Chondrocyte (in vitro differentiated cells): ENCODE measurements around the gene RBMX. TPM values are rescaled to one million over a fixed set of nuclear protein-coding genes. Genes with fewer than 3 reads are reported as not detected.
"Not testable (repeated sequence)": the region's sequence is repeated elsewhere in the genome, so short reads cannot be mapped to it uniquely, and the experiment has no call there.

Experiments
- DNase-seq: peaks from one replicate; pipeline ENCODE4 v3.0.0; 2021; ENCODE audit warnings: mixed read lengths, low spot score
- H3K27ac Mint-ChIP-seq: one replicate; pipeline ENCODE4 v1.8.0; 2021; ENCODE audit warnings: mild to moderate bottlenecking, moderate library complexity, mixed read lengths; ENCODE audit not compliant: unreplicated experiment
- H3K27me3 Mint-ChIP-seq: 2 replicates; pipeline ENCODE4 v1.8.0; 2021; ENCODE audit warnings: low read depth, mixed read lengths
- H3K36me3 Mint-ChIP-seq: 2 replicates; pipeline ENCODE4 v1.8.0; 2021; ENCODE audit warnings: low read depth, mixed read lengths
- H3K4me1 Mint-ChIP-seq: 2 replicates; pipeline ENCODE4 v1.8.0; 2021; ENCODE audit warnings: low read depth, mild to moderate bottlenecking, mixed read lengths
- H3K4me3 Mint-ChIP-seq: one replicate; pipeline ENCODE4 v1.8.0; 2021; ENCODE audit warnings: mild to moderate bottlenecking, moderate library complexity, mixed read lengths; ENCODE audit not compliant: unreplicated experiment
- H3K9me3 Mint-ChIP-seq: 2 replicates; pipeline ENCODE4 v1.8.0; 2021; ENCODE audit warnings: low read depth, mixed read lengths
- total RNA-seq: library from RNA; stranded (reverse); gene quantifications from 3 replicates; pipeline ENCODE4 v1.2.1, GENCODE V29; 2021
- TF ChIP-seq, protein P1 (sequence below): fragments of 200-600 bp; sonication (generic); IDR thresholded peaks from 2 replicates; pipeline ENCODE4 v1.5.0; 2021; ENCODE audit warnings: antibody characterized with exemption, mild to moderate bottlenecking, moderate library complexity

RBMX gene
- total RNA-seq, 1 donor from 2014 or later: 111 TPM

DNA sequence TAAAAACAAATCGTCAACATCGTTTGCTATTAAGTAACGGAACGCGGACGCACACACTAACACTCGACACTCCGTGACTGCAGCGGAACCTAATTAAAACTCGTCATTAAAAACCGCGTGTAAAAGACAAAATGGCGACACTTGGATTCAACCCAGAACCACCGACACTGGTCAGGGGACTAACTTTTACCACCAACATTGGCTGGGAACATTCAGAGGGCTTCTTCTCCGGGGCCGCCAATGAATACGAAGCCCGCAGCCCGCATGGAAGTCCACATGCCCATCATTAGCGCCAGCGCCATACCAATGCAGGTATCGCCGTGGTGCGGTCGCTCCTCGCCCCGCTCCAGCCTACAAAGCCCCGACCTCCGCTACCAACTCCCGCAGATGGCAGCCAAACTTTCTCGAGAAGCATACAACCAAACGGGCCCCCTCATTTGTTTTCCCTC is 498 bp downstream of the RBMX start:
- peak overlapping the region; percentile 90 for H3K4me3 Mint-ChIP-seq
- H3K4me1 Mint-ChIP-seq: peaks cover 17% of the 10 kb centered on the region
- no peak for DNase-seq
- H3K9me3 Mint-ChIP-seq: no peaks in the 10 kb centered on the region
- no peaks in the 10 kb centered on the region for H3K27me3 Mint-ChIP-seq
- peaks cover 5% of the 10 kb centered on the region for H3K36me3 Mint-ChIP-seq
- TF ChIP-seq, protein P1, sequence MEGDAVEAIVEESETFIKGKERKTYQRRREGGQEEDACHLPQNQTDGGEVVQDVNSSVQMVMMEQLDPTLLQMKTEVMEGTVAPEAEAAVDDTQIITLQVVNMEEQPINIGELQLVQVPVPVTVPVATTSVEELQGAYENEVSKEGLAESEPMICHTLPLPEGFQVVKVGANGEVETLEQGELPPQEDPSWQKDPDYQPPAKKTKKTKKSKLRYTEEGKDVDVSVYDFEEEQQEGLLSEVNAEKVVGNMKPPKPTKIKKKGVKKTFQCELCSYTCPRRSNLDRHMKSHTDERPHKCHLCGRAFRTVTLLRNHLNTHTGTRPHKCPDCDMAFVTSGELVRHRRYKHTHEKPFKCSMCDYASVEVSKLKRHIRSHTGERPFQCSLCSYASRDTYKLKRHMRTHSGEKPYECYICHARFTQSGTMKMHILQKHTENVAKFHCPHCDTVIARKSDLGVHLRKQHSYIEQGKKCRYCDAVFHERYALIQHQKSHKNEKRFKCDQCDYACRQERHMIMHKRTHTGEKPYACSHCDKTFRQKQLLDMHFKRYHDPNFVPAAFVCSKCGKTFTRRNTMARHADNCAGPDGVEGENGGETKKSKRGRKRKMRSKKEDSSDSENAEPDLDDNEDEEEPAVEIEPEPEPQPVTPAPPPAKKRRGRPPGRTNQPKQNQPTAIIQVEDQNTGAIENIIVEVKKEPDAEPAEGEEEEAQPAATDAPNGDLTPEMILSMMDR: no peak
- peak overlapping the region; percentile 94 for H3K27ac Mint-ChIP-seq

DNA sequence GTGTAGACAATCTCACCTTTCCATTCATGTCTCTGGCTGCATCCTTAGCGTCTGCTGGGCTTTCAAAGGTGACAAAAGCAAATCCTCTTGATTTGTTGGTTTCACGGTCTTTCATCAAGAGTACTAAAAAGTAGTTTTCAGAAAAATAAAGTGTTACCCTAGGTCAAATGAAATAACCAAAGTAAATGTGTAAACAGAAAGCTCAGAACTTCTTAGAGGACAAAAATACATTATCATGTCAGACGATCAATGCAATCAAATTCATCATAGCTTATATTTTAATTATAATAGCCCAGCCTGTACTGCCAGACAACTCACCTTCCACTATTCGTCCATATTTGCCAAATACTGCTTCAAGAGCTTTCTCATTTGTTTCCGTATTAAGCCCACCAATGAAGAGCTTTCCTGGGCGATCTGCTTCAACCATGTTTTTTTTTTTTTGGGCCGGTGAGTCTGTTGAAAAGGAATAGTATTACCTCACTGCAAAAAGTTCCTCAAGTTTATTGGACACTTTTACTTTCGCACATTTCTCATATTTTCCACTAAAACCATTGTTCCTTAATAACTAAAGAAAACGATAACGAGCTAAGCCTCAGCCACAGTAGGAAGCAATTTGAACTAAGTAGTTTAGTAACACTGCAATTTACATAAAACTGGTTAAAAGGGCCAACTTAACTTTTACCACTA is 1.4 kb downstream of the RBMX start:
- H3K27ac Mint-ChIP-seq: peak overlapping the region; percentile 94
- peak overlapping the region; percentile 90 for H3K4me3 Mint-ChIP-seq
- TF ChIP-seq, protein P1: no peak
- peaks cover 7% of the 10 kb centered on the region for H3K36me3 Mint-ChIP-seq
- H3K9me3 Mint-ChIP-seq: no peaks in the 10 kb centered on the region
- no peak for DNase-seq
- H3K27me3 Mint-ChIP-seq: no peaks in the 10 kb centered on the region
- peaks cover 17% of the 10 kb centered on the region for H3K4me1 Mint-ChIP-seq

DNA sequence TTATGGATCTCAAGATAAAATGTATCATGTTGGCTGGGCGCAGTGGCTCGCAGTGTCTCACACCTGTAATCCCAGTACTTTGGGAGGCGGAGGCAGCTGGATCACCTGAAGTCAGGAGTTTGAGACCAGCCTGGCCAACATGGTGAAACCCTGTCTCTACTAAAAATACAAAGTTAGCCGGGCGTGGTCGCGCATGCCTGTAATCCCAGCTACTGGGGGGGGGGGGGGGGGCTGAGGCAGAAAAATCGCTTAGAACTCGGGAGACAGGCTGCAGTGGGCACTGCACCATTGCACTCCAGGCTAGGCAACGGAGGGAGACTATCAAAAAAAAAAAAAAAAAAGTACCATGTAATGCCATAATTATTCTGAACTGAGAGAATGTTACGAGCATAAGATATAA is 2.1 kb downstream of the RBMX start:
- TF ChIP-seq, protein P1: no peak
- peaks cover 17% of the 10 kb centered on the region for H3K4me1 Mint-ChIP-seq
- H3K27ac Mint-ChIP-seq: peak overlapping the region; percentile 27
- no peaks in the 10 kb centered on the region for H3K9me3 Mint-ChIP-seq
- no peaks in the 10 kb centered on the region for H3K27me3 Mint-ChIP-seq
- H3K4me3 Mint-ChIP-seq: peak overlapping the region; percentile 90
- peaks cover 9% of the 10 kb centered on the region for H3K36me3 Mint-ChIP-seq
- DNase-seq: no peak

DNA sequence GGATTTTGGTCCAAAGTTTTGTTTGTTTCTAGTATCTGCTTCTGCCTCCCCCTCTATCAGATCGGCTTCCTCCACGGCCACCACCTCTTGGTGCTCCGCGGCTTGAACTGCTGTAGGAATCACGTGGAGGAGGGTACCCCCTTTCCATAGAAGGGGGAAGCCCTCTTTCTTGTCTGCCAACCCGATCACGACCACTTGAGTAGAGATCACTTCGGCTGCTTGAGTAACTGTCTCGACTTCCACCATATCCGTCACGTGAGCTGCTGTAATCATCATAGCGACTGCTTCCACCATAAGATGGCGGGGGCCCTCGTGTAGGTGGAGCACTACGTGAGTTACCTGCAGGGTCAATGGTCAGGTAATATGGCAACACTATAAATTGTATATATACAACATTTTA is 6.4 kb downstream of the RBMX start:
- H3K9me3 Mint-ChIP-seq, H3K4me3 Mint-ChIP-seq, DNase-seq, H3K27me3 Mint-ChIP-seq, H3K27ac Mint-ChIP-seq: not testable (repeated sequence)
- Mint-ChIP-seq H3K4me1 (peaks cover 11% of the 10 kb centered on the region), H3K36me3 (peaks cover 23% of the 10 kb centered on the region)

DNA sequence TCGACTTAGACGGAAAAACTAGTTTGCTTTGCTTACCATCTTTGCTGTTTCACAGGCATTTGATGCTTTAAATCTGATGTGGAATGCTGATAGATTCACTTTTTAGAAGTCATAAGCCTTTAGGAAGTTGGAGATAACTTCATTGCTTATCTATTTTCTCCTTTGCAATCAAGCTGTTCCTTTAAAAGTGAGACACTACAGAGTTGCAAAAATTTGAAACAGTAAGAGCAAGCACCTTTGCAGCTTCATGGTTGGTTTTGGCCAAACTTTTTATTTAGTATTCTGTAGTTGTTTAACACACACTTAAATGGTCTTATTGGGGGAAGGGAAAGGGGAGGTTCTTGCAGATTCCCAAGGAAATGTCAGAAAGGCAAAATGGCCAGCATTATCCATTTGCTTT is 7.3 kb downstream of the RBMX start:
- peaks cover 23% of the 10 kb centered on the region for H3K36me3 Mint-ChIP-seq
- not testable (repeated sequence) for DNase-seq, H3K4me3 Mint-ChIP-seq, H3K27me3 Mint-ChIP-seq, H3K9me3 Mint-ChIP-seq, H3K4me1 Mint-ChIP-seq
- peak overlapping the region; percentile 32 for H3K27ac Mint-ChIP-seq

DNA sequence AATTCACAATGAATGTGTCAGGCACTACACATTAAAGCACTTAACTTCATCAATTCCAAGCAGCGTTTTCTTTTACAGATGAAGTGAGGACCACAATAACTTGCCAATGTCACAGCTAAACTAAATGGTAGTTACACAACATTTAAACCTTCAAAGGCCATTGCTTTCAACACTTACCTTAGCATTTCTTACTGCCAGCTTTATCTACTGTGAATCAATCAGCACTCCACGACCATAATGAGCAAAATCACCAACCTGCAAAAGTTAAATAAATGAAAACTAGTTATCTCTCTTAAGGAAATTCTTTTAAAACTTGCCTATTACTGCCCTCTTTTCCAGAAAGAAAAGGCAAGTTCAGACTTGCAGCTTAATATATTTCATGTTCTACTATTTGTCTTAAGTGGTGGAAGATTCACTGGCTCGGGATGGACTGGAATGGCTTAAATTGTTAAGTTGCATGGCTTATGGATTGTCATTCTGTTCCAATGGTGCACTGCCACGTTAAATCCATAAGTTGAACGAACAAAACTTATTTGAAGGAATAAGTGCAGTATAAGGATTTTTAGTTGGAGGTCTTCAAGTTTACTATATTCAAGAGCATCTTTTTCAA is 8.3 kb downstream of the RBMX start:
- Mint-ChIP-seq H3K9me3 (no peaks in the 10 kb centered on the region), H3K27ac (peak overlapping the region; percentile 32), H3K27me3 (no peaks in the 10 kb centered on the region), H3K36me3 (peaks cover 21% of the 10 kb centered on the region), H3K4me3 (no peak overlapping the region), H3K4me1 (no peaks in the 10 kb centered on the region)
- DNase-seq: no peak
- TF ChIP-seq, protein P1: no peak
